ENCODE results near the gene DRD4. TPM values are rescaled to one million over a fixed set of nuclear protein-coding genes. Genes with fewer than 3 reads are reported as not detected.
"Not testable (repeated sequence)": the region's sequence is repeated elsewhere in the genome, so short reads cannot be mapped to it uniquely, and the experiment has no call there.

The DRD4 gene
- total and polyA plus RNA-seq, 3 experiments from 2014 or later = 0.22 to 0.31 TPM; not detected in 1

DNA sequence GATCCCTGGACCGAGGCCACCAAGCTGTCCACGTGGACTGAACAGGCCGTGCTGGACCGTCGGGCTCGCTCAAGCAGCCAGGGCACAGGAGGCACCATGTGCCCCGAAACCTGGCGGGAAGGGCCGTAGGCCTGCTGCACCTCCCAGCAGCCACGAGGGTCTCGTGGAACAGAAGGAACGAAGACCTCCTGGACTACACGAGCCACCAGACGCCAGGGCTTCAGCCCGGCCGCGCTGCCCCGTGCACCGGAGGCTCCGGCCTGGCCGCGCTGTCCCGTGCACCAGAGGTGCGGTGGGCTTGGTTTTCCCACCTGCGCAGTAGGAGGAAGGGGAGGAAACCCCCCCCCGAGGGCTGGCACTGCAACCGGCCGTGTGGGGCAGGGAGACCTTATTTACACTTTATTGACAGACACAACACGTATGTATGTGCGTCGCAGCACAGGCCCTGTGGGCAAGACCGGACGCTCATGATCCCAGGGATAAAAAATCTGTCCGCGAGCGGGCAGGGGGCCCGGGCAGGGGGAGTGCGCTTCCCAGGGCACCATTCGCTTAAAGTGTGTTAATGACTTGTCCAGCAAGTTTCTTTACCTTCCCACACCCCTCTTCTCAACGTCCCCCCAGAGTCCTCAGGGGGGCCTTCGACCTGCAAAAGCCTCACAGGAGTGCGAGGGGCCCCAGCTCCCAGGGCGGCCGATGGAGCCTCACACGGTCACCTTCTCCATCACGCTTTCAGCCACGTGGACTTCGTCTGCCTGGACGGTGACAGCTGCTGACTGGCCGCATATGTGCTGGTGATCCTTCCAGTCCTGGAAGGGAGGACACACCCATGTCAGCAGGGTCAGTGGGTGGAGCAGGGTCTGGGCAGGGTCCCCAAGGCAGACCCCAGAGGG, 7.0 kb downstream of the DRD4 start:
- no peaks in the 10 kb centered on the region for H3K36me3 ChIP-seq (ENCODE audit: insufficient read depth, low read length)
- Mint-ChIP-seq H3K36me3 (peaks cover 0 to 19% (median 0%) of the 10 kb centered on the region in 3 donors), H3K4me3 (no peak overlapping the region), H3K9me3 (no peaks in the 10 kb centered on the region), H3K27me3 (peaks cover 4% of the 10 kb centered on the region in 2 donors), H3K27ac (peak overlapping the region in 1 of 8 donors; percentile 24), H3K4me1 (peaks cover 0 to 5% (median 2%) of the 10 kb centered on the region in 3 donors)
- no peak overlapping the region for H3K4me3 ChIP-seq (ENCODE audit: low read length)
- POLR2A ChIA-PET = no interaction called here
- no peaks in the 10 kb centered on the region for H3K9me3 ChIP-seq (ENCODE audit: low read length)
- no peaks in the 10 kb centered on the region for H3K27me3 ChIP-seq (ENCODE audit: insufficient read depth, low read length, poor library complexity, severe bottlenecking)
- H3K27ac ChIP-seq (ENCODE audit: low read depth, low read length) = no peak overlapping the region
- no peaks in the 10 kb centered on the region for H3K4me1 ChIP-seq (ENCODE audit: insufficient read depth, low read length)
- DNase-seq = no peak
- CTCF ChIA-PET = no interaction called here

DNA sequence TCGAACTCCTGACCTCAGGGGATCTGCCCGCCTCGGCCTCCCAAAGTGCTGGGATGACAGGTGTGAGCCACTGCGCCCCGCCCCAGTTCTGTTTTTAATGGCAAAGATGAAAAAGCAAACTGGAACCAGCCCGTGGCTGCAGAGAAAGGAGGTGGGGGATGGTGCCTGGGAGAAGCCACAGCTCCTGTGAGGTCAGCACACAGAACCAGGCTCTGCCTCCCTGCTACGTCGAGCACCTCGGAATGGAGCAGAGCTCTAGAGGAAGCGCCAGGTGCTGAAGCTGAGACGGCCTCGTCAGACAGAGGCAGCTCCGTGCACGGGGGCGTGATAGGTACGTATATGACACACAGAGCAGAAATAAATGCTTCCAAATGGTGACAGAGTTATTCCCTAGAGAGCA, 8.5 kb downstream of the DRD4 start:
- H3K27ac Mint-ChIP-seq = peak overlapping the region in 1 of 8 donors; percentile 91
- POLR2A ChIA-PET = no interaction called here
- CTCF ChIA-PET = no interaction called here

DNA sequence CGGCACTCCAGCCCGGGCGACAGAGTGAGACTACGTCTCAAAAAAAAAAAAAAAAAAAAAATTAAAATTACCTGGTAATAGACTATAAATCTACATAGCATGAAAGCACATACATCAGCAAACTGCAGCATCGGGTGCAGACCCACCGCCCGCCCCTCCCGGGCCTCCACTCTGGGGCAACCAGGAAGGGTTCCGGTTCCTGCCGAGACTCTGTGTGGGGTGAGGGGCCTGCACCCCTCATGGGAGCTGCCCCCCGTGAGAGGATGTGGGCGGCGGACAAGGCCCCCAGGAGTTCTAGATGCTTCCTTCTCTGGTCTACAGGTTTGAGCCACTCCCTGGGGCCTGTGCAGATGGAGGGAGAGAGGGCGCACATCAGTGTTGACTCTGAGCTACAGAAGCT, 9.1 kb downstream of the DRD4 start:
- POLR2A ChIA-PET = no interaction called here
- Histone ChIP-seq H3K4me3 (ENCODE audit: low read length) (no peak overlapping the region), H3K36me3 (ENCODE audit: insufficient read depth, low read length) (no peaks in the 10 kb centered on the region), H3K4me1 (ENCODE audit: insufficient read depth, low read length) (no peaks in the 10 kb centered on the region), H3K27ac (ENCODE audit: low read depth, low read length) (no peak overlapping the region), H3K27me3 (ENCODE audit: insufficient read depth, low read length, poor library complexity, severe bottlenecking) (no peaks in the 10 kb centered on the region), H3K9me3 (ENCODE audit: low read length) (no peaks in the 10 kb centered on the region)
- peaks cover 0 to 2% of the 10 kb centered on the region in 2 donors for H3K27me3 Mint-ChIP-seq
- peak overlapping the region in 1 of 8 donors; percentile 15 for H3K27ac Mint-ChIP-seq
- peaks cover 0 to 28% (median 0%) of the 10 kb centered on the region in 3 donors for H3K36me3 Mint-ChIP-seq
- DNase-seq = no peak
- H3K9me3 Mint-ChIP-seq = no peaks in the 10 kb centered on the region
- no peaks in the 10 kb centered on the region for H3K4me1 Mint-ChIP-seq
- CTCF ChIA-PET = no interaction called here
- no peak overlapping the region for H3K4me3 Mint-ChIP-seq

More for the DNA sequence above, 8.5 kb downstream of the DRD4 start:
- H3K4me3 ChIP-seq (ENCODE audit: low read length) = no peak overlapping the region
- DNase-seq = no peak
- H3K27ac ChIP-seq (ENCODE audit: low read depth, low read length) = no peak overlapping the region
- H3K36me3 Mint-ChIP-seq = peaks cover 0 to 24% (median 0%) of the 10 kb centered on the region in 3 donors
- H3K4me3 Mint-ChIP-seq = no peak overlapping the region
- H3K9me3 ChIP-seq (ENCODE audit: low read length) = no peaks in the 10 kb centered on the region
- H3K27me3 ChIP-seq (ENCODE audit: insufficient read depth, low read length, poor library complexity, severe bottlenecking) = no peaks in the 10 kb centered on the region
- H3K27me3 Mint-ChIP-seq = peaks cover under 1 to 2% of the 10 kb centered on the region in 2 donors
- no peaks in the 10 kb centered on the region for H3K9me3 Mint-ChIP-seq
- H3K4me1 Mint-ChIP-seq = peaks cover 0 to under 1% (median 0%) of the 10 kb centered on the region in 3 donors
- H3K4me1 ChIP-seq (ENCODE audit: insufficient read depth, low read length) = no peaks in the 10 kb centered on the region
- H3K36me3 ChIP-seq (ENCODE audit: insufficient read depth, low read length) = no peaks in the 10 kb centered on the region

DNA sequence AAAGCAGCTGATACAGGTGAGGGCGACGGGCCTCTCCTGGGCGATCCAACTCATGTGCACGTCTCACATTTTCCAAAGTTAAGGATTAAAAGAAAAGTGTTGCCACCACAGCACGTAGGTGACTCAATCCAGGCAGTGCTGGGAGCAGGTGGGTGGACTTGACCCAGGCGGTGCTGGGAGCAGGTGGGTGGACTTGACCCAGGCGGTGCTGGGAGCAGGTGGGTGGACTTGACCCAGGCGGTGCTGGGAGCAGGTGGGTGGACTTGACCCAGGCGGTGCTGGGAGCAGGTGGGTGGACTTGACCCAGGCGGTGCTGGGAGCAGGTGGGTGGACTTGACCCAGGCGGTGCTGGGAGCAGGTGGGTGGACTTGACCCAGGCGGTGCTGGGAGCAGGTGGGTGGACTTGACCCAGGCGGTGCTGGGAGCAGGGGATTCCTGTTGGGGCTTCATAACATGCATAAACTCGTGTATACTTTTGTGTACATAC, 10.6 kb downstream of the DRD4 start:
- H3K4me1 ChIP-seq (ENCODE audit: insufficient read depth, low read length); H3K4me1 Mint-ChIP-seq; DNase-seq; H3K9me3 ChIP-seq (ENCODE audit: low read length); H3K27ac Mint-ChIP-seq; H3K27me3 ChIP-seq (ENCODE audit: insufficient read depth, low read length, poor library complexity, severe bottlenecking); CTCF ChIA-PET; H3K4me3 ChIP-seq (ENCODE audit: low read length); H3K36me3 ChIP-seq (ENCODE audit: insufficient read depth, low read length); H3K27me3 Mint-ChIP-seq; H3K9me3 Mint-ChIP-seq; H3K27ac ChIP-seq (ENCODE audit: low read depth, low read length); H3K4me3 Mint-ChIP-seq: not testable (repeated sequence)
- peaks cover 0 to 37% (median 3%) of the 10 kb centered on the region in 3 donors for H3K36me3 Mint-ChIP-seq
- POLR2A ChIA-PET = interaction anchor here (0.7 kb wide), 1 partner anchor 157 kb away, joined by 4 read pairs; the partner anchor contains the start of gene PIDD1

DNA sequence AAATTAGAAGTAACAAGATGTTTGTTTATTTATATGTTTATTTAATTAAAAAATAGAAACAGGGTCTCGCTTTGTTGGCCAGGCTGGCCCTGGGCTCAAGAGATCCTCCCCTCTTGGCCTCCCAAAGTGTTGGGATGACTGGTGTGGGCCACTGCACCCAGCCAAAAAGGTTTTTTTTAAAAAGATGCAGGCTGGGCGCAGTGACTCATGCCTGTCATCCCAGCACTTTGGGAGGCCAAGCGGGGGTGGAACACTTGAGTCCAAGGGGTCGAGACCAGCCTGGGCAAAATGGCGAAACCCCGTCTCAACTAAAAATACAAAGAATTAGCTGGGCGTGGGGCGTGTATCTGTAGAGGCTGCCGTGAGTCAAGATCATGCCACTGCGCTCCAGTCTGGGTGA, 13.4 kb downstream of the DRD4 start:
- Histone ChIP-seq H3K27ac (ENCODE audit: low read depth, low read length) (no peak overlapping the region), H3K27me3 (ENCODE audit: insufficient read depth, low read length, poor library complexity, severe bottlenecking) (no peaks in the 10 kb centered on the region), H3K4me3 (ENCODE audit: low read length) (no peak overlapping the region), H3K4me1 (ENCODE audit: insufficient read depth, low read length) (no peaks in the 10 kb centered on the region), H3K9me3 (ENCODE audit: low read length) (no peaks in the 10 kb centered on the region), H3K36me3 (ENCODE audit: insufficient read depth, low read length) (no peaks in the 10 kb centered on the region)
- H3K4me1 Mint-ChIP-seq = no peaks in the 10 kb centered on the region
- no peak overlapping the region for H3K27ac Mint-ChIP-seq
- no peaks in the 10 kb centered on the region for H3K9me3 Mint-ChIP-seq
- CTCF ChIA-PET = no interaction called here
- POLR2A ChIA-PET = no interaction called here
- DNase-seq = no peak
- no peaks in the 10 kb centered on the region for H3K27me3 Mint-ChIP-seq
- peak overlapping the region in 1 of 7 donors; percentile 40 for H3K4me3 Mint-ChIP-seq
- peaks cover 0 to 45% (median 3%) of the 10 kb centered on the region in 3 donors for H3K36me3 Mint-ChIP-seq

DNA sequence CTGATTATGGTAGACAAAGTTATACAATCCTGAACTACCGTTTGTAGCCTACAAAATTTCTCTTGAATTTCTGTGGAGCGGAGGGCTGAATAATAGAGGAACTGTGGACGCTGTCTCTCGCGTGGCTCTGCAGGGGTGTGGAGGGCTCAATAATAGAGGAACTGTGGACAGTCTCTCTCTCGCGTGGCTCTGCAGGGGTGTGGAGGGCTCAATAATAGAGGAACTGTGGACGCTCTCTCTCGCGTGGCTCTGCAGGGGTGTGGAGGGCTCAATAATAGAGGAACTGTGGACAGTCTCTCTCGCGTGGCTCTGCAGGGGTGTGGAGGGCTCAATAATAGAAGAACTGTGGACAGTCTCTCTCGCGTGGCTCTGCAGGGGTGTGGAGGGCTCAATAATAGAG, 16.1 kb downstream of the DRD4 start:
- H3K27me3 Mint-ChIP-seq; H3K9me3 Mint-ChIP-seq; DNase-seq; H3K4me3 Mint-ChIP-seq; CTCF ChIA-PET; H3K27me3 ChIP-seq (ENCODE audit: insufficient read depth, low read length, poor library complexity, severe bottlenecking); H3K27ac ChIP-seq (ENCODE audit: low read depth, low read length); H3K4me1 Mint-ChIP-seq; H3K36me3 ChIP-seq (ENCODE audit: insufficient read depth, low read length); H3K4me1 ChIP-seq (ENCODE audit: insufficient read depth, low read length); H3K27ac Mint-ChIP-seq; H3K4me3 ChIP-seq (ENCODE audit: low read length); H3K9me3 ChIP-seq (ENCODE audit: low read length): not testable (repeated sequence)
- peaks cover 0 to 47% (median 5%) of the 10 kb centered on the region in 3 donors for H3K36me3 Mint-ChIP-seq
- POLR2A ChIA-PET = interaction anchor here (0.7 kb wide), 1 partner anchor 278 kb away, joined by 11 read pairs; no protein-coding TSS in a partner anchor

DNA sequence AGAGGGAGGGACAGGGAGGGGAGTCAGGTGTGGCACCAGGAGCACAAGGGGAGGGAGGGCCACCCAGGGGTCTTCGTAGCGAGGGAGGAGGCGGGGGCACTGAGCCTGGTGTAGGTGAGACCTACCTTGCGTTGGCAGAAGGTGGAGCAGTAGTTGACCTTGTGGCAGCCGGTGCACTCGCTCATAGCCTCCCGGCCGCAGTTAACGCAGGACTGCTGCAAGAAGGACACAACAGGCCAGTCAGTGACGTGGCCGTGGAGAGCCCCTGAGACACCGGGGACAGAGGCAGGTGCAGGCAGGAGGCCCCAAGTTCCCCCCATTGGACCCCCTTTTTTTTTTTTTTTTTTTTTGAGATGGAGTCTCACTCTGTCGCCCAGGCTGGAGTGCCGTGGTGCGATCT, 16.8 kb downstream of the DRD4 start:
- Mint-ChIP-seq H3K36me3 (peaks cover 0 to 48% (median 5%) of the 10 kb centered on the region in 3 donors), H3K9me3 (no peaks in the 10 kb centered on the region), H3K27ac (peak overlapping the region in 1 of 8 donors; percentile 88), H3K27me3 (no peaks in the 10 kb centered on the region), H3K4me1 (no peaks in the 10 kb centered on the region), H3K4me3 (no peak overlapping the region)
- Histone ChIP-seq H3K27me3 (ENCODE audit: insufficient read depth, low read length, poor library complexity, severe bottlenecking) (no peaks in the 10 kb centered on the region), H3K36me3 (ENCODE audit: insufficient read depth, low read length) (peaks cover 4% of the 10 kb centered on the region), H3K4me3 (ENCODE audit: low read length) (no peak overlapping the region), H3K9me3 (ENCODE audit: low read length) (no peaks in the 10 kb centered on the region), H3K4me1 (ENCODE audit: insufficient read depth, low read length) (no peaks in the 10 kb centered on the region), H3K27ac (ENCODE audit: low read depth, low read length) (no peak overlapping the region)
- DNase-seq = no peak
- CTCF ChIA-PET = no interaction called here
- POLR2A ChIA-PET = no interaction called here

DNA sequence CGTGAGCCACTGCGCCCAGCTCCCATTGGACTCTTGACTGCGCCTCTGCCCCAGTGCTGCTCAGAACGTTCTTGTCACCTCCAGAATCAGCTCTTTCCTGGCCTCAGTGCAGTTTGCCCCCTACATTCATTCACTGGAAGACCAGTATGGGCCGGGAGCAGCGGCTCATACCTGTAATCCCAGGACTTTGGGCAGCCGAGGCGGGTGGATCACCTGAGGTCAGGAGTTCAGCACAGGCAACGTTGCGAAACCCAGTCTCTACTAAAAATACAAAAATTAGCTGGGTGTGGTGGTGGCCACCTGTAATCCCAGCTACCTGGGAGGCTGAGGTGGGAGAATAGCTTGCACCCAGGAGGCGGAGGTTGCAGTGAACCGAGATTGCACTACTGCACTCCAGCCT, 17.4 kb downstream of the DRD4 start:
- POLR2A ChIA-PET = not testable (repeated sequence)

More for the DNA sequence above, 17.4 kb downstream of the DRD4 start:
- H3K4me3 ChIP-seq (ENCODE audit: low read length); H3K9me3 ChIP-seq (ENCODE audit: low read length); H3K9me3 Mint-ChIP-seq; H3K27me3 Mint-ChIP-seq; H3K4me1 Mint-ChIP-seq; H3K27me3 ChIP-seq (ENCODE audit: insufficient read depth, low read length, poor library complexity, severe bottlenecking); H3K36me3 ChIP-seq (ENCODE audit: insufficient read depth, low read length); DNase-seq; H3K4me3 Mint-ChIP-seq; H3K4me1 ChIP-seq (ENCODE audit: insufficient read depth, low read length); H3K27ac ChIP-seq (ENCODE audit: low read depth, low read length); H3K27ac Mint-ChIP-seq: not testable (repeated sequence)
- peaks cover 0 to 52% (median 5%) of the 10 kb centered on the region in 3 donors for H3K36me3 Mint-ChIP-seq
- CTCF ChIA-PET = interaction anchor here (1.2 to 1.5 kb wide), 2 partner anchors 67 to 100 kb away, joined by 3 to 6 read pairs; no protein-coding TSS in a partner anchor
